ENCODE data around the gene VEPH1. TPM values are rescaled to one million over a fixed set of nuclear protein-coding genes. Genes with fewer than 3 reads are reported as not detected.

Gene VEPH1
- total RNA-seq, 1 experiment from 2014 or later = 27.3 TPM

- ChIA-PET CTCF (no interaction called here), POLR2A (ENCODE audit: unreplicated experiment) (no interaction called here)
- Histone ChIP-seq H4K20me1 (ENCODE audit: low read length) (no peaks in the 10 kb centered on the region), H3K4me3 (ENCODE audit: low read length) (no peak overlapping the region), H2AFZ (ENCODE audit: low read length) (no peak overlapping the region), H3K4me1 (ENCODE audit: insufficient read depth, low read length) (peaks cover 10% of the 10 kb centered on the region), H3K4me2 (ENCODE audit: low read length) (no peak overlapping the region), H3K27ac (ENCODE audit: low read length) (no peak overlapping the region), H3K9me2 (replicated peaks; ENCODE audit: low read length) (no peaks in the 10 kb centered on the region), H3K79me2 (ENCODE audit: low read length) (no peaks in the 10 kb centered on the region), H3K36me3 (ENCODE audit: low read depth, low read length) (no peaks in the 10 kb centered on the region), H3K9ac (ENCODE audit: low read length) (no peak overlapping the region), H3K27me3 (ENCODE audit: low read length) (no peaks in the 10 kb centered on the region), H3K9me3 (ENCODE audit: low read length) (no peaks in the 10 kb centered on the region), H3F3A (ENCODE audit: low read length, unreplicated experiment) (no peaks in the 10 kb centered on the region)
- ATAC-seq = no peak
- intact Hi-C loops (cut with micrococcal nuclease) = no loop called here
- BruUV-seq (replicated peaks) = no TSS peak
- TF ChIP-seq CTCF (conservative IDR thresholded peaks at IDR 0.05; ENCODE audit: low read depth, low read length) = no peak
- no peak for TF ChIP-seq EZH2 (IDR thresholded peaks at IDR 0.05; ENCODE audit: low read length, unreplicated experiment)
- TF ChIP-seq EZH2phosphoT487 (IDR thresholded peaks at IDR 0.05; ENCODE audit: borderline replicate concordance, low read length) = no peak
- DNase-seq = no peak
Measured at GRCh38 chr3:157276801-157277200, 226.4 kb downstream of the VEPH1 start.

GRCh38 chr3:157275832-157276231 lies 227.4 kb downstream of the VEPH1 start:
- H3K9me2 ChIP-seq (replicated peaks; ENCODE audit: low read length) = no peaks in the 10 kb centered on the region
- no peaks in the 10 kb centered on the region for H3K27me3 ChIP-seq (ENCODE audit: low read length)
- CTCF ChIA-PET = no interaction called here
- H3K4me1 ChIP-seq (ENCODE audit: insufficient read depth, low read length) = peaks cover 10% of the 10 kb centered on the region
- no peak overlapping the region for H3K9ac ChIP-seq (ENCODE audit: low read length)
- TF ChIP-seq CTCF (conservative IDR thresholded peaks at IDR 0.05; ENCODE audit: low read depth, low read length) (no peak), EZH2 (IDR thresholded peaks at IDR 0.05; ENCODE audit: low read length, unreplicated experiment) (no peak), EZH2phosphoT487 (IDR thresholded peaks at IDR 0.05; ENCODE audit: borderline replicate concordance, low read length) (no peak)
- intact Hi-C loops (cut with micrococcal nuclease) = no loop called here
- H2AFZ ChIP-seq (ENCODE audit: low read length) = no peak overlapping the region
- H3K9me3 ChIP-seq (ENCODE audit: low read length) = no peaks in the 10 kb centered on the region
- no peak for ATAC-seq
- H3K79me2 ChIP-seq (ENCODE audit: low read length) = no peaks in the 10 kb centered on the region
- H3K36me3 ChIP-seq (ENCODE audit: low read depth, low read length) = no peaks in the 10 kb centered on the region
- POLR2A ChIA-PET (ENCODE audit: unreplicated experiment) = no interaction called here
- H3K4me2 ChIP-seq (ENCODE audit: low read length) = no peak overlapping the region
- H3F3A ChIP-seq (ENCODE audit: low read length, unreplicated experiment) = no peaks in the 10 kb centered on the region
- no peaks in the 10 kb centered on the region for H4K20me1 ChIP-seq (ENCODE audit: low read length)
- DNase-seq = no peak
- no peak overlapping the region for H3K27ac ChIP-seq (ENCODE audit: low read length)
- BruUV-seq (replicated peaks) = no TSS peak
- H3K4me3 ChIP-seq (ENCODE audit: low read length) = no peak overlapping the region

GRCh38 chr3:157274644-157275137 lies 228.5 kb downstream of the VEPH1 start:
- POLR2A ChIA-PET (ENCODE audit: unreplicated experiment) = interaction anchor here (0.6 to 1.0 kb wide), 2 partner anchors 12 to 1228 kb away, joined by 5 to 6 read pairs; no protein-coding TSS in a partner anchor
- H3K4me1 ChIP-seq (ENCODE audit: insufficient read depth, low read length) = peaks cover 10% of the 10 kb centered on the region
- no peak overlapping the region for H3K4me2 ChIP-seq (ENCODE audit: low read length)
- no peak overlapping the region for H3K9ac ChIP-seq (ENCODE audit: low read length)
- no peaks in the 10 kb centered on the region for H3K36me3 ChIP-seq (ENCODE audit: low read depth, low read length)
- no peaks in the 10 kb centered on the region for H4K20me1 ChIP-seq (ENCODE audit: low read length)
- intact Hi-C loops (cut with micrococcal nuclease) = loop anchor here (1.0 to 5.0 kb wide), 3 partner anchors 37 to 173 kb away; no protein-coding TSS in a partner anchor
- no peak overlapping the region for H3K4me3 ChIP-seq (ENCODE audit: low read length)
- CTCF ChIA-PET = no interaction called here
- H3K27me3 ChIP-seq (ENCODE audit: low read length) = no peaks in the 10 kb centered on the region
- H3K79me2 ChIP-seq (ENCODE audit: low read length) = no peaks in the 10 kb centered on the region
- no peaks in the 10 kb centered on the region for H3K9me2 ChIP-seq (replicated peaks; ENCODE audit: low read length)
- no peaks in the 10 kb centered on the region for H3K9me3 ChIP-seq (ENCODE audit: low read length)
- no peak overlapping the region for H2AFZ ChIP-seq (ENCODE audit: low read length)
- no TSS peak for BruUV-seq (replicated peaks)
- TF ChIP-seq EZH2 (IDR thresholded peaks at IDR 0.05; ENCODE audit: low read length, unreplicated experiment) (no peak), CTCF (conservative IDR thresholded peaks at IDR 0.05; ENCODE audit: low read depth, low read length) (no peak), EZH2phosphoT487 (IDR thresholded peaks at IDR 0.05; ENCODE audit: borderline replicate concordance, low read length) (no peak)
- H3F3A ChIP-seq (ENCODE audit: low read length, unreplicated experiment) = no peaks in the 10 kb centered on the region
- peak; percentile 83 for DNase-seq
- H3K27ac ChIP-seq (ENCODE audit: low read length) = peak overlapping the region; percentile 38
- peak; percentile 93 for ATAC-seq

Data from PC-3 (cell line).